IMR-90 (cell line): ENCODE data around the gene TRAPPC5. TPM values are rescaled to one million over a fixed set of nuclear protein-coding genes. Genes with fewer than 3 reads are reported as not detected.

Experiments
- ATAC-seq: fragments of 200-7000 bp; cut with Tn5 transposase; 2 replicates; pipeline ENCODE4 v1.9.1; 2020; ENCODE audit warnings: low read depth, mild to moderate bottlenecking, moderate library complexity
- BruUV-seq: library from RNA; stranded (reverse); fragments of 400-500 nt; replicated peaks from 2 replicates; lab custom pipeline; 2021; lab: Mats Ljungman, UMichigan
- CTCF ChIA-PET: fragments of 300-600 bp; formaldehyde crosslinking; extraction: SDS; loops from one replicate; lab custom pipeline; 2021; ENCODE audit warnings: antibody characterized with exemption; lab: Yijun Ruan, JAX
- POLR2A ChIA-PET: fragments of 300-600 bp; sonication (Branson Sonifier 250); formaldehyde crosslinking; loops from one replicate; lab custom pipeline; 2022; ENCODE audit warnings: antibody characterized with exemption; ENCODE audit not compliant: unreplicated experiment; lab: Charles Lee
- DNase-seq: peaks from one replicate; pipeline ENCODE4 v3.0.0; 2013
- H2AFZ ChIP-seq: replicated peaks from 2 replicates; pipeline ENCODE3; 2013; ENCODE audit warnings: low read length, mild to moderate bottlenecking; ENCODE audit not compliant: poor library complexity
- H2AK5ac ChIP-seq: 2 replicates; pipeline ENCODE4 v1.6.1; 2013; ENCODE audit warnings: low read depth, low read length, inconsistent platforms
- H2AK9ac ChIP-seq: replicated peaks from 2 replicates; pipeline ENCODE3; 2013; ENCODE audit warnings: mild to moderate bottlenecking, low read depth, low read length, moderate library complexity; ENCODE audit not compliant: poor library complexity
- H2BK120ac ChIP-seq: 2 replicates; pipeline ENCODE4 v1.6.1; 2013; ENCODE audit warnings: low read depth, low read length, inconsistent platforms
- H2BK15ac ChIP-seq: 3 replicates; pipeline ENCODE4 v1.6.1; 2013; ENCODE audit warnings: low read depth, low read length, inconsistent platforms
- H2BK20ac ChIP-seq: 2 replicates; pipeline ENCODE4 v1.6.1; 2013; ENCODE audit warnings: low read depth, mild to moderate bottlenecking, inconsistent platforms, low read length, moderate library complexity
- H2BK5ac ChIP-seq: 2 replicates; pipeline ENCODE4 v1.6.1; 2013; ENCODE audit warnings: mild to moderate bottlenecking, low read depth, low read length, inconsistent platforms; ENCODE audit not compliant: poor library complexity, severe bottlenecking
- H3K14ac ChIP-seq: replicated peaks from 2 replicates; pipeline ENCODE4 v1.6.1; 2013; ENCODE audit warnings: low read depth, low read length, inconsistent platforms
- H3K18ac ChIP-seq: 2 replicates; pipeline ENCODE4 v1.6.1; 2013; ENCODE audit warnings: low read depth, low read length, control low read depth
- H3K23ac ChIP-seq: 2 replicates; pipeline ENCODE4 v1.6.1; 2013; ENCODE audit warnings: low read depth, low read length, inconsistent platforms
- H3K27ac ChIP-seq: 2 replicates; pipeline ENCODE4 v1.5.1; 2013; ENCODE audit warnings: mild to moderate bottlenecking, control low read depth, low read length; ENCODE audit not compliant: insufficient read depth
- H3K27me3 ChIP-seq: 2 replicates; pipeline ENCODE4 v1.6.1; 2013; ENCODE audit warnings: low read length; ENCODE audit not compliant: control insufficient read depth, insufficient read depth
- H3K36me3 ChIP-seq: 2 replicates; pipeline ENCODE4 v1.6.1; 2013; ENCODE audit warnings: low read length, mixed read lengths; ENCODE audit not compliant: control insufficient read depth, insufficient read depth
- H3K4ac ChIP-seq: 2 replicates; pipeline ENCODE4 v1.6.1; 2013; ENCODE audit warnings: low read depth, low read length, inconsistent platforms
- H3K4me1 ChIP-seq: 2 replicates; pipeline ENCODE4 v1.6.1; 2013; ENCODE audit warnings: low read length, mixed read lengths; ENCODE audit not compliant: control insufficient read depth, insufficient read depth
- H3K4me2 ChIP-seq: 2 replicates; pipeline ENCODE4 v1.6.1; 2013; ENCODE audit warnings: low read depth, mild to moderate bottlenecking, control low read depth, low read length, moderate library complexity
- H3K4me3 ChIP-seq: 2 replicates; pipeline ENCODE4 v1.5.1; 2013; ENCODE audit warnings: low read depth, mild to moderate bottlenecking, control low read depth, low read length, moderate library complexity; ENCODE audit not compliant: insufficient read depth
- H3K56ac ChIP-seq: 2 replicates; pipeline ENCODE4 v1.6.1; 2013; ENCODE audit warnings: low read length, inconsistent platforms; ENCODE audit not compliant: insufficient read depth; ENCODE audit errors: extremely low read depth
- H3K79me1 ChIP-seq, 2 experiments: 2 replicates each; pipeline ENCODE4 v1.6.1; 2013; ENCODE audit warnings: low read length in 2 of 2, inconsistent platforms in 1 of 2, low read depth in 1 of 2
- H3K9ac ChIP-seq: 2 replicates; pipeline ENCODE4 v1.6.1; 2013; ENCODE audit warnings: low read depth, low read length, control low read depth
- H3K9me1 ChIP-seq: 2 replicates; pipeline ENCODE4 v1.6.1; 2013; ENCODE audit warnings: low read length, inconsistent platforms; ENCODE audit not compliant: insufficient read depth
- H3K9me3 ChIP-seq: 2 replicates; pipeline ENCODE4 v1.6.1; 2013; ENCODE audit warnings: low read length; ENCODE audit not compliant: control insufficient read depth, insufficient read depth
- H4K20me1 ChIP-seq: 2 replicates; pipeline ENCODE4 v1.6.1; 2013; ENCODE audit warnings: low read length, inconsistent platforms; ENCODE audit not compliant: insufficient read depth
- H4K5ac ChIP-seq: 2 replicates; pipeline ENCODE4 v1.6.1; 2013; ENCODE audit warnings: mild to moderate bottlenecking, low read depth, low read length, control low read depth
- H4K8ac ChIP-seq, 2 experiments: 2 replicates each; pipeline ENCODE4 v1.6.1; 2013; ENCODE audit warnings: low read depth in 2 of 2, low read length in 2 of 2, control low read depth in 1 of 2, inconsistent platforms in 1 of 2
- H4K91ac ChIP-seq: 2 replicates; pipeline ENCODE4 v1.6.1; 2013; ENCODE audit warnings: low read depth, low read length, inconsistent platforms; ENCODE audit not compliant: insufficient read depth
- CHD1 ChIP-seq: IDR thresholded peaks from 2 replicates; pipeline ENCODE4 v1.6.1; 2012; ENCODE audit warnings: low read depth, low read length, improper control_type of control experiment
- FOS ChIP-seq: fragments of 150-350 bp; IDR thresholded peaks from 2 replicates; pipeline ENCODE4 v1.6.1; 2016; ENCODE audit warnings: low read depth, low read length
- MAFK ChIP-seq: IDR thresholded peaks from 2 replicates; pipeline ENCODE4 v1.6.1; 2012; ENCODE audit warnings: low read depth, low read length, improper control_type of control experiment
- NFE2L2 ChIP-seq: fragments of 150-350 bp; IDR thresholded peaks from 2 replicates; pipeline ENCODE4 v1.6.1; 2016; ENCODE audit warnings: low read depth, mild to moderate bottlenecking, low read length
- POLR2A ChIP-seq: IDR thresholded peaks from 2 replicates; pipeline ENCODE4 v1.6.1; 2012; ENCODE audit warnings: mild to moderate bottlenecking, low read depth, low read length
- RAD21 ChIP-seq: IDR thresholded peaks from 2 replicates; pipeline ENCODE4 v1.6.1; 2012; ENCODE audit warnings: low read length, improper control_type of control experiment
- RFX5 ChIP-seq: IDR thresholded peaks from 2 replicates; pipeline ENCODE4 v1.8.0; 2012; ENCODE audit warnings: low read depth, mild to moderate bottlenecking, low read length, moderate library complexity
- SMC3 ChIP-seq: fragments of 150-350 bp; IDR thresholded peaks from 2 replicates; pipeline ENCODE4 v1.6.1; 2016; ENCODE audit warnings: low read depth, mild to moderate bottlenecking, antibody characterized with exemption, low read length, moderate library complexity
- WGBS, 2 experiments: methylation state at CpG; one replicate each; pipeline versions ENCODE4 v1.1.5 to v1.1.7; 2013; ENCODE audit warnings: missing lambda C conversion rate in 2 of 2; ENCODE audit not compliant: insufficient read length in 1 of 2; ENCODE audit errors: extremely low coverage in 2 of 2; 5-methylcytosine and 5-hydroxymethylcytosine counted together
- dilution Hi-C: fragments of 300-500 bp; cut with HindIII; formaldehyde crosslinking; loops from one replicate; pipeline ENCODE4 v1.14.3; 2018; ENCODE audit warnings: low sequenced_read_pairs; ENCODE audit not compliant: unreplicated experiment
- in situ Hi-C: fragments of 300-500 bp; cut with MboI; formaldehyde crosslinking; loops from 3 replicates; pipeline ENCODE4 v1.14.3; 2019; ENCODE audit warnings: low sequenced_read_pairs, inconsistent platforms, mixed read lengths
- intact Hi-C: fragments of 100-400 bp; cut with micrococcal nuclease; formaldehyde crosslinking; loops from 2 replicates; pipeline ENCODE4 v1.10.0; 2022
- polyA plus RNA-seq, 3 experiments: library from polyadenylated mRNA; depleted of rRNA; stranded (reverse); fragments of >200 nt; gene quantifications; 2 replicates each; pipeline ENCODE4 v1.2.3, GENCODE V29; 2012; ENCODE audit warnings: low replicate concordance in 1 of 3
- total RNA-seq: library from RNA; depleted of rRNA; stranded (reverse); fragments of >200 nt; gene quantifications from 2 replicates; pipeline ENCODE4 v1.2.3, GENCODE V29; 2012
- TF ChIP-seq, protein P1 (sequence below): fragments of 150-350 bp; IDR thresholded peaks from 2 replicates; pipeline ENCODE4 v1.6.1; 2016; ENCODE audit warnings: low read depth, mild to moderate bottlenecking, low read length, moderate library complexity, borderline replicate concordance

Gene TRAPPC5
- total and polyA plus RNA-seq, 2 of the 4 experiments (the other 2 are of a cell fraction) = 54.7 to 109 TPM

DNA sequence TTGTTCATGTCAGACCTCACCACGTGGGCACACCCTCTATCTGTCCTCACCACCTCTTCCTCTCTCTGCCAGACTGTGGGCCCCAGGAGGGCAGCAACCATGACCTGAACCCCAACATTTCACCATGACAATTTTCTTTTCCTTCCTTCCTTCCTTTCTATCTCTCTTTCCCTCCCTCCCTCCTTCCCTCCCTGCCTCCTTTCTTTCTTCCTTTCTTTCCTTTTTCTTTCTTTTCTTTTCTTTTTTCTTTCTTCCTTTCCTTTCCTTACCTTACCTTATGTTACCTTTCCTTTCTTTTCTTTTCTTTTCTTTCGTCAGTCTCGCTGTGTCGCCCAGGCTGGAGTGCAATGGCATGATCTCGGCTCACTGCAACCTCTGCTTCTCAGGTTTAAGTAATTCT is 30.0 kb downstream of the TRAPPC5 start:
- 61% methylated on average over 5 of the region's 5 CpGs; no CpG with 5 or more reads in 1 of the 2 experiments for WGBS, 2 experiments
- no peak overlapping the region for H3K14ac ChIP-seq
- no peak overlapping the region for H2BK20ac ChIP-seq
- H2AK5ac ChIP-seq = no peak overlapping the region
- H4K91ac ChIP-seq = no peak overlapping the region
- no peak for DNase-seq
- H4K20me1 ChIP-seq = no peaks in the 10 kb centered on the region
- H2BK15ac ChIP-seq = no peak overlapping the region
- H3K4me1 ChIP-seq = no peaks in the 10 kb centered on the region
- dilution Hi-C loops (no loop called here), intact Hi-C loops (no loop called here), in situ Hi-C loops (no loop called here)
- TF ChIP-seq FOS (no peak), SMC3 (no peak), MAFK (no peak), NFE2L2 (no peak), POLR2A (no peak), CHD1 (no peak), RFX5 (no peak), RAD21 (no peak)
- TF ChIP-seq, protein P1, sequence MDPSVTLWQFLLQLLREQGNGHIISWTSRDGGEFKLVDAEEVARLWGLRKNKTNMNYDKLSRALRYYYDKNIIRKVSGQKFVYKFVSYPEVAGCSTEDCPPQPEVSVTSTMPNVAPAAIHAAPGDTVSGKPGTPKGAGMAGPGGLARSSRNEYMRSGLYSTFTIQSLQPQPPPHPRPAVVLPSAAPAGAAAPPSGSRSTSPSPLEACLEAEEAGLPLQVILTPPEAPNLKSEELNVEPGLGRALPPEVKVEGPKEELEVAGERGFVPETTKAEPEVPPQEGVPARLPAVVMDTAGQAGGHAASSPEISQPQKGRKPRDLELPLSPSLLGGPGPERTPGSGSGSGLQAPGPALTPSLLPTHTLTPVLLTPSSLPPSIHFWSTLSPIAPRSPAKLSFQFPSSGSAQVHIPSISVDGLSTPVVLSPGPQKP = no peak
- BruUV-seq = no TSS peak
- H3K9ac ChIP-seq = no peak overlapping the region
- no peak overlapping the region for H3K4me3 ChIP-seq
- H3K56ac ChIP-seq = no peak overlapping the region
- H3K23ac ChIP-seq = no peak overlapping the region
- no peak overlapping the region for H4K8ac ChIP-seq
- no peak overlapping the region for H3K27ac ChIP-seq
- H3K9me3 ChIP-seq = no peaks in the 10 kb centered on the region
- no peaks in the 10 kb centered on the region for H3K36me3 ChIP-seq
- no peak for ATAC-seq
- H3K18ac ChIP-seq = no peak overlapping the region
- H3K79me1 ChIP-seq = no peaks in the 10 kb centered on the region
- no peak overlapping the region for H2BK120ac ChIP-seq
- H3K27me3 ChIP-seq = peaks cover 2% of the 10 kb centered on the region; the same call in 1 of the 2 replicates
- no peak overlapping the region for H4K5ac ChIP-seq
- no peak overlapping the region for H2BK5ac ChIP-seq
- ChIA-PET POLR2A (no interaction called here), CTCF (no interaction called here)
- H2AFZ ChIP-seq = no peak overlapping the region
- no peaks in the 10 kb centered on the region for H3K9me1 ChIP-seq
- no peak overlapping the region for H3K4me2 ChIP-seq
- no peak overlapping the region for H2AK9ac ChIP-seq
- no peak overlapping the region for H3K4ac ChIP-seq
